GM21526 (cell line): ENCODE measurements around the gene BRD3.

ENCODE experiments used
- ATAC-seq: cut with Tn5 transposase; IDR thresholded peaks from one replicate; pipeline ENCODE4 v1.9.1; 2021; ENCODE audit warnings: moderate library complexity; ENCODE audit not compliant: unreplicated experiment, low FRiP score

Gene BRD3

DNA sequence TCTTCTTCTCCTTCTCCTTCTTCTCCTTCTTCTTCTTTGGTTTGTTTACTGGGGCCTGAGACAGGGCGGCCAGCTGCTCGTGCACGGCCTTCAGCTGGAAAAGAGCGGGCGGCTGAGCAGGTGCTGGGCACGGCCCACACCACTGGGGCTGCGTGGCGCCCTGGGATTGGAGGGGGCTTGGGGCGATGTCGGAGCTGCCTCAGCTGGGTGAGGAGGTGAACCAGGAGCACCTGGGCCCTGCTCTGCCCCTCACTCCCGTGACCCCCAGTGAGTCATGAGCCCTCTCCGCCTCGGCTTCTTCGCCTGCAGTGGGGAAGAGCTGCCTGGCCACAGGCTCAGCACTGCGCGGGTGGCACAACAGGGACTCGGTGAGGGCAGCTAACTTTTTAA is 27.7 kb downstream of the BRD3 start:
- ATAC-seq = no peak

DNA sequence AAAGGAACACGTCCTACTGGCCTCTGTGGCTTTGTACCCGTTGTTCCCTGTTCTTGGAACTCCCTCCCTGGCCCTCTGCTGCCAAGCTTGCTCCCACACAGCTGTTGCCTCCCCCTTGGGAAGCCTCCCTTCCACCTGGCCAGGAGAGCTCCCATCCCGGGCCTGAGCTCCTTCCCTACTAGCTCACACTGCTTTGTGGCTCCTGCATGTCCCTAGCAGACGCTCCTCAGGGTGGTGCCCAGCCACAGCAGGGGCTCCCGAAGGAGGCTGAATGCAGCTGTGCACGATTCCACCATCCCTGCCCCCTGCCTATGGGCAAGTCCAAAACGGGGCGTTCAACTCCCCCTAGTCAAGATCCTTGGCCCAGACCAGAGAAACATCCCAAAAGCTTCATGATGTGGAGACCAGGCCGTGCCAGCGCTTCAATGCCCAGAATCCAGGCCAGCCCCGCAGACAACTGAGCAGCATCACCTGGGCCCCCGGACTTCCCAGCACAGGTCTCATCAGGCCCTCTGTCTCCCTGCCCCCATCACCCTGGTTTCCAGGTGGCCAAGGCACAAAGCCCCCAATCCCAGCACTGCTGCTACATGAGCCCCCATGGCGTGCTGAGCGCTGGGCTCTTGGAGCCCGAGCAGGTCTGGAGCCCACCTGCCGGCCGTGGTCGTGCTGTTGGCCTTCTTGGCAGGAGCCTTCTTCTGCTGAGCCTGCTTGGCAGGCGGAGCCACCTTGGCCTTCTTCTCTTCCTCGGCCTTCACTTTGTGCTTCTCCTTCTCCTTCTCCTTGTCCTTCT is 28.2 kb downstream of the BRD3 start:
- ATAC-seq = no peak

DNA sequence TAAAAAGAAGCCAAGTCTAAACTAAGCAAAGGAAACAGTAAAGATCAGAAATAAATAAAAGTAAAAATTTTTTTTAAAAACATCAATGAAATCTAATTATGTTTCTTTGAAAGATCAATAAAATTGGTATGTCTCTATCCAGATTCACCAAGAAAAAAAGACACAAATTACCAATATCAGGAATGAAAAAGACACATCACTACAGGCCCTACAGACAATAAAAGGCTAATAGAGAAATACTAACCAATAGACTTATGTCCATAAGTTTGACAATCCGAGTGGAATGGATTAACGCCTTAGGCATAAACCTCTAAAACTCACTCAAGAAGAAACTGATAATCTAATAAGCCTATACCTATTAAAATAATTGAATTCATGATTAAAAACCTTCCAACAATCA is 30.2 kb downstream of the BRD3 start:
- ATAC-seq = no peak

DNA sequence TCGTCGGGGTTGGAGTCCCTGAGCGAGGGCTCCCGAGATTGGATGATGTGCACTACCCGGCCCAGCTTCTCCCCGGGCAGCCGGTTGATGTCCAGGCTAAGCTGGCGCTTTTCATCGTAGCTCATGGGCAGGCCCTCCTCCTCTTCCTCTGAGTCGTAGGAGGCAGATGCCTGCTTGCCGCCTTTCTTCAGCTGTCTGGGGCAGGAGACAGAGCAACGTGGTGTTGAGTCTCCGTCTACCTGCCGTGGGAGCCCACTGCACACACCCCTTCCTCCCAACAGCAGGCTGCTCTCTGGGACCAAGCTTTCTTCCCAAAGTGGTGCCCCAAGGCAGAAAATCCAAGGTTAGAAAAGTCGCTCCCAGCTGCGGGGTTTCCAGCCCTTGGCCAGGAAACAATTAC is 31.7 kb downstream of the BRD3 start:
- no peak for ATAC-seq

DNA sequence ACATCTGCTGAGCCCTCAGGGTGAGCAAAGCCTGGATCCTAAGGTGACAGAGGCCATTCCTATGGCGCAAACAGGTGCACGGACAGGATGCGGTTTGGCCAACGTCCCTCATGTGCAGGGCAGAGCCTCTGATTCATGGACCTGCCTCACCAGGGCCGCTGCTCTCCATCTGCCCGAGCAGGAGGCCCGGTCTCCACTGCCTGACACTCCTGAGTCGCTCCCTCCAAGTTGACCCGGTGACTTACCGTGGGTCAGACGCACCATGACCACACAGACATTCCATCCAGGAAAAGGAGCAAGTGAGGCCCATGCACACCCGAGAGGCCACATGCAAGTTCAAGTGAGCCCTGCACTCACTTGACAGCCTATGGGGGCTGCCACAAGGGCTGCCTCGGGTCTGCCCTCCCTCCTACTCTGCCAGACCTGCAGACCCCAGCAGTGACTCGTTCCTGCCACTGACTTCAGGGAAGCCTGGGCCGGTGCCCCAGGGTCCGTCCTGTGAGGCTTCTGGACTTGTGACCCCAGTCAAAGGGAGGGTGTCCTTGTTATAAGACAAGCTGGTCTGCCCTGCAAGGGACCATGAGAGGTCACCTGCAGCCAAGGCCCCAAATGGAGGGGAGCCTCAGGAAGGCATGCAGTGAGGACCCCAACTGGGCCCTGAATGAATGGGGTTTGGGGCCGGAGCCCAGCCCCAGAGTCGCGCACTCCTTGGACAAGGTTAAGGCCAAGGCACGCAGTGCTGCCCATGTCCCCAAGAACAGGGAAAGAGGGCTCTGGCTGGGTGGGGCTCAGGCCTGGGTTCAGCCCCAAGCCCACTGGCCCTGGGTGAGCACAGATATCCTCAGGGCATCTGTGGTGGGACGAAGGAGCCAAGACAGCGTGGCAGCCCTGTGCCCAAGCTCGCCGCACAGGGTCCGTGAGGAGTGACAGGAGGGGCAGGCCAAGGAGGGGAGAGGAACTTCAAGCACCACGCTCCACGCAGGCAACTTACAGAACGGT is 32.5 kb downstream of the BRD3 start:
- ATAC-seq = no peak

DNA sequence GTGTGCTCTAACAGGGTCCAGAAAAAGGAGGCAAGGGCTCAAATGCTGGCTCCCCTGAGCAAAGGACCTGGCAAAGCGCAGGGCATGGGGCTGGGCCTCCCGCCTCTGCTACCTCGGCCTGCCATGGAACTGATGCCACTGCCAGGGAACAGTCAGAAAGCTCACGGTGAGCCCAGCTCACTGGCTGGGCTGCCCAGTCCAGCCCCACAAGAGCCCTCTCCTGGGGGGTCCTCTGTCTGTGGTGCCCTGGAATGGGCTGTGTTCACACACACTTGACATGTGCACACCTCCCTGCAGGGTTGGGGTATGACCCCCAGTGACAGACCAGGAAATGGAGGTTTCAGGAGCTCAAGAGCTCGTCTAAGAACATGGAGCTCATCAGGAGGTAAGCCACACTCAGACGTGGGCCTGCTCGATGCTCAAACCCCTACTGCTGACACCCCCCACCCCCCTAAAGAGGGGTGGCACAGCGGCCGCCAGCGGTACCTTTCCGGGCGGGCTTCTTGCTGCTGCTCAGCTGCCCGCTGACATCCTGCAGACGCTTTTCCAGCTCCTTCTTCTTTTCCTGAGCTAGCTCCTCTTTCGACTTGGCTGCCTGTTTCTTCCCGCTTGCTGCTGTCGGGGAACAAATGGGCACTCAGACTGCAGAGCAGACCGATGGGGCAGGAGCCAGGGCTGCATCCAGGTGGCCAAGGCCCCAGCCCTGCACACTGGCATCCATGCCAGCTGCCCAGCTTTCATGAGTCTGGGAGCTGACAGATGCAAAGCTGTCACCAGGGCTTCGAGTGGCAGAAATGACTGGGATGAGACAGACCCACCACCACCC is 33.4 kb downstream of the BRD3 start:
- no peak for ATAC-seq

DNA sequence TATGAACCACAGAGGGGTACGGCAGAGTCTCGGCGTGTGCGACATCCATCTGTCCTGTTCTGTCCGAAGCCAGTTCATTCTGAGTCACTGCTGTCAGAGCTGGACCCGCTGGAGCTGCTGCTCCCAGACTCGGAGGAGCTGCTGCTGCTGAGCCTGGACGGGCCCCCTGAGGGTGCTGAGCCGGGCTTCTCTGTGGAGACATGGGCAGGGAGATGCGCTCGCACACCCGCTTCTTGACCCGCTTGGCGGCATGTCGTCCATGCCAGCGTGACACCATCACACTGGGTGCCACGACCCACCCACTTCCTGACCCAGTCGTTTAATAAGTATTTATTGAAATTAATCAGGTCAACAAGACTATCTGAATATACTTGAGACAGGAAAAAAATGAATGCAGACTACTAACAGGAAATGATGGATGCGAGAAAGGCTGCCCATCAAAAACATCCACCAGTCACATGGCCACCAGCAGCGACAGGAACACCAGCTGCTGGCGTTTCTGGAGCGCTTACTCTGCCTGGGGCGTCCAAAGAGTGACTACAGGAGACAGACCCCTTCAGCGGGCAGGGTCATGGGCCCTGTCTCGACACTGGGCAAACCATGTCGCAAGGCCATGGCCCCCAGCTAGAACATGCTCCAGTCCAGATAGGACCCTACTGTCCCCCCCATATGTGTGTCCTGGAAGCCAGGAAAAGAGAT is 34.2 kb downstream of the BRD3 start:
- ATAC-seq = no peak

DNA sequence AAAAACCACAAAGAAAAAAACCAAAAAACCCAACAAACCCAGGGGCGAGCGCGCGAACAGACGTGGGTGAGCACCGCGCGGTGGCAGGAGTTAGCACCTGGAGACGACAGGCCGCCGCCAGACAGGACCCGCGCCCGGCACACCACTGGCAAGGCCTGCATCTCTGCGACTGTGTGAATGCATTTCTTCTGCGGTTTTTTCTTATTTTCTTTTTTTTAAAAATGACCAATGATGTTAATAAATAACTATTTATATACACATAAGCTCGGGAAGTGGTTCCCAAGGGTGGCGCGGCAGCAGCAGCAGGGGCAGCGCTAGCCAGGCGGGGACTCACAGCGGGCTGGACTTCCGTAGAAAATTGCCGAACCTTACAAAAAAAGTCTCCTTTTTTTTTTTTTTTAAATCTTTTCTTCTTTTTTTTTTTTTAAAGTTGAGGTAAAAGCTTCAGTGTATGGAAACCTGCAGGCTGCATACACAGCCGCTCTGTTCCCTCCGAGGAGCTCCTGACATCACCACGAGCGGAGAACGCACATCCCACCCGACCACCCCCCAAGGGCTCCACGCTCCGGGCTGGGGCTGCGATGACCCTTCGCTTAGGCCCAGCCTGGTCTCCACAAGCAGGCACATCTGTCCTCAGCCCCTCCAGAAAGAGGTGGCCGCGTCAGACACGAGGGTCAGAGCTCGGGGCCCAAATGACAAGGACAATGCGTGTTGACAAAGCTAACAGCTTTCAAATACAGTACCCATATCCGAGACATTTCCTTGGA is 35.2 kb downstream of the BRD3 start:
- ATAC-seq = no peak

DNA sequence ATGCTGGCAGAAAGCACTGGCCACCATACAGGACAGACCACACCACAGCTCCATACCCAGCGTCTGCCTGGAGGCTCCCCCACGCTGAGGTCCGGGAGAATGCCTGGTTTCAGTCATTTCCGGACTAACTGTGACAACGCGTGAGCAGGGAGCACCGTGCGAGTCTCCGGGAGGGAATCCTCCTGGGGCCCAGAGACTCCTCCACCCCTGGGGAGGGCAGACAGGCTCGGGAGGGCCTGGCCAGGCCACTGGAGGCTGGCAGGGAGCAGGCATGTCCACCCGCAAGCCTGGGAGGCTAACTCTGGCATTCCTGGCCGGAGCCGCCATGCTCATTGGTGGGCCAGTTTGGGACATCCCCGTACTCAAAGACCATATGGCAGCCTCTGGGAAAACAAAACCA is 36.0 kb downstream of the BRD3 start:
- no peak for ATAC-seq

DNA sequence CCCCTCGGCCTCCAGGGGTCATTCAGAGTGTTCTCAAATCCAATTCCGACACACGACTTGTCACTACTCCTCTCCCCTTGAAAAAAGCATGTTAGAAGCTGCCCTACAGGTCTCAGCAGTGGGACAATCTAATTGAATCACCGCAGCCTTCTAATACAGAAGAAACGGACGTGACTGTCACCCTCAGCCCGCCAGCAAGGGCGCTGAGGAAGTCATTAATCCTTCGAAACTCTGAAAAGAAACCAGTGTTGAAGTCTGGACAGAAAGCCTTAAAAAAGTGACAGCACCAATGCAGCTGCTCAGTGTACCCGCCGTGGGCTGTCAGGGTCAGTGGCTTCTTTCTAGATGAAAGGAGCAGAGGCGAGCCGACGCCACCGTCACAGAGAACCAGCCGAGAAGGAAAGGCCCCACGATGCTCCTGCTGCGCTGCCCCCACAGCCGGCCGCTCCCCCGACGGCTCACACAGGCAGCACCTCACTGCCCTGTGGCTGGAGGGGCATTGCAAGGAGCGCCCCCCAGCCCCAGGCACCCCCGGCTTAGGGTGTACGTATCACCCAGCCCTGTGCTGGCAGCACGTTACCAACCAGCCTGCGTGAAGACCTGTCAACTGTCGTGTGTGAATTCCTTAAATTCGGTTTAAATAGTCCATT is 36.9 kb downstream of the BRD3 start:
- no peak for ATAC-seq

DNA sequence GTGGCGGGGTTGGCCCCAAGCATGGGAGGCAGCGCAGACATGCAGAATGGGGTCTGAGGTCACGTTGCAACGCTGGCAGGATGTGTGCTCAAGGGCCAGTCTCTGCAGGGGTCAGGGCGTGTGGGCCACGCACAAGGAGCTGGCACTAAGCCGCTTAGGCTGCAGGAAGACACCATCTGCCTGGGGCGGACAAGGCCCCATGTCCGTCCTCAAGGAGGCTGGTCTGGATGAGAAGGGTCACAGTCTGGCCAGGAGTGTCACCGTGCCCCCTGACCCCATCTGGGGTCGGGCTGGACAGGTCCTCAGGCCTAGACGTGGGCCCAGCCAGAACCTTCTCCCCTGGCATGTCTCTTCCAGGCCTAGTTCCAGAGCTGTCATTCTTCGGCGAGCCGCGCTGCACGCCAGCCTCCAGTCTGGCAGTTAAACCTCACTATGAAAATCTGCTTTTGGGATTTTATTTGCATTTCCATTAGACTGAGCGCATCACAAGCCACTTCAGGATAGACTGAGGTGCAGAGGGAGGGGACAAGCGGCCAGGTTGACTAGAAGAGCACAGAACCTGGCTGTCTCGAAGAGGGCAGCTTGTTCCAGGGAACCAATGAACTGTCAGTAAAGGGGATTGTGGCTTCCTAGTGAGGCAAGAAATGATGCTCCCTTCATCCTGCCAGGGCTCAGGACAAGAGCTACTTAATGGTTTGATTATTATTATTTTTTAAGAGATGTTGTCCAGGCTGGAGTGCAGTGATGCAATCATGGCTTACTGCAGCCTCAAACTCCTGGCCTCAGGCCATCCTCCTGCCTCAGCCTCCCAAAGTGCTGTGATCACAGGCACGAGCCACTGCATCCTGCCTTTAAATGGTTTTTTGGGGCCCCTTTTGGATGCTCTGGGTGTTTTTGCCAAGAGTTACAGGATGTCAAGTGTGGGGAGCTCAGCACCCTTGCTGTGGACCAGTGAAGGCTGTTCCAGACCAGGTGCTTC is 38.3 kb downstream of the BRD3 start:
- no peak for ATAC-seq

DNA sequence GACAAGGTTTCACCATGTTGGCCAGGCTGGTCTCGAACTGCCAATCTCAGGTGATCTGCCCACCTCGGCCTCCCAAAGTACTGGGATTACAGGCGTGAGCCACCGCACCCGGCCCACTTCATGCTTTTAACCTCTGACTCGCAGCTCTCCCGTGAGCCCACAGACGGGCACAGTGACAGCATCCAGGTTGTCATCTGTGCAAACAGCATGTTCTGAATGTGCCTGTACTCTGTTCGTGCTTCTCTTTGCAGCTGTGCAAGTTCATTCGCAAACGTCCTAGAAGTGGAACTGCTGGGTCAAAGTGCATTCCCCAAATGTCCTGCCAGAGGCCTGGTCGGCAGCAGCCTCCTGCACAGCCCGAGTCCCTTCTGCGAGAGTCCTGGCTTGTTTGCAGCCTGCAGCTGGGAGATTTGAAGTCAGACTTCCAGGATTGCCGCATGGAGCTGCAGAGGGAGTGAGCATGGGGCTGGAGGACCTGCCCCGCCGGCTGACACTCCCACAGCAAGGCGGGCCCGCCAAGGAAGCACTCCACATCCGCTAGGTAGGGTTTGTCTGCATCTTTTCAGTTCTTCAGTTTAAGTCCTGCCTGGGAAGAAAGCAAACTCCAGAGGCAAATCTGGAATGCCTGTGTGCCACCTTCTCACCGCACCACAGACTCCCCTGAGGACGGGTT is 39.1 kb downstream of the BRD3 start:
- ATAC-seq = no peak

DNA sequence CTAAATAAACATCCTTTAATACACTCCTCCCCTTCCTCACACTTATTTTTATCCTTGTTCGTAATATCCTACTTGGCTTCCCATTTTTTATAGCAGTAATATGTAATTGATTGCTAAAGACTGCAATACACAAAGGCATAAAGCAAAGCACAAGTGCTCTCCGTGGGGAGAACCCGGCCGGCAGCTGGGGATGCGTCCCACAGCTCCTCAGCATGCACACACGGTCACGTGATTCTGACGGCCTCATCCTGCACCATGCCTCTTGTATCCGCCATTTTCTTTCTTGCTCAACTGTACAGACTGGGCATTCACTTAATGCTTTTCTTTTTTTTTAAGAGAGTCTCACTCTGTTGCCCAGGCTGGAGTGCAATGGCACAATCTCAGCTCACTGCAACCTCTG is 39.8 kb downstream of the BRD3 start:
- ATAC-seq = no peak

DNA sequence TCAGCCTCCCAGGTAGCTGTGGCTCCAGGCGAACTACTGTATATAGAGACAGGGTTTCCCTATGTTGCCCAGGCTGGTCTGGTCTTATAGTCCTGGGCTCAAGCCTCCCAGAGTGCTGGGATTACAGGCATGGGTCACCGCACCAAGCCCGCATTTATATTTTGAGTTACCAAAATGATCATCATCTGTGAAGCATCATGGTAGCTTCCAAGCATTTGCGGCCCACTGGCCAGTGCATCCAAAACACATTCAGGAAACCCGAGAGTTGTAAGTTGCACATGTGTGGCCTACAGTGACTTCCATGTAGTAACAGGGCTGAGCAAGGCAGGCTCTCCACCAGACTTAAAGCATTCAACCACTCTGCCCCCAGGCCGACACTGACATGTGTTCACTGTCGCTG is 40.3 kb downstream of the BRD3 start:
- no peak for ATAC-seq

DNA sequence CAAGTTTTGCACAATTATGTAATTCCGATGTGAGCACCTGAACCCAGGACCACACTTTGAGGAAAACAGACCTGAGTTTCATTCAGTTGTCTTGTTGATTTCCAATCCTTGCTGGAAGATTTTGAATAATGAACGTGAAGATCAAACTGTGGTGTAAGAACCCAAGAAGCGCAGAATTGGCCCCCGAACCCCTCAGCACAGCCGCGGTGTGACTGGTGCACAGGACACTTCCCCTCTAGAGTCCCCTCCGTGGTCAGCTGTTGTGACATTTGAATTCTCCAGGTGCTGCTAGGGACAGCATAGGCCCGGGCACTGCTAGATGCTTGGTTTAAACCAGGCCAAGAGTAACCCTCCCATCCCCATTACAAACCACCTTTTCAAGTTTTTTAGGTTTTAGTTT is 40.8 kb downstream of the BRD3 start:
- no peak for ATAC-seq

DNA sequence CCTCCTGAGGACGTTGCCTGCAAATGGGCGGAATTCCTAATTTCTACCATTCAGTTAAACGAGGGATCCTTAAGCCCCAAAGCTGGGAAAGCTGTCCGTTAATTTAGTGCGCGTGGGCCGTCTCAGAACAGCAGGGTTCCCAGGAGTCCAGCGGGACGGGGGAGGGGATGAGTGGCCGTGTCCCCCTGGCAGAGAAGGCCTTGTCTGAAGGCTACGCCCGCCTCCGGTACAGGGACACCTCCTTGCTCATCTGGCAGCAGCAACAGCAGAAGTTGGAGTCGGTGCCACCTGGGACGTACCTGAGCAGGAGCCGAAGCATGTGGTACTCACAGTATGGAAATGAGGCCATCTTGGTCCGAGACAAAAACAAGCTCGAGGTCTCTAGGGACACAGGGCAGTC is 41.2 kb downstream of the BRD3 start:
- no peak for ATAC-seq
